Measurements from ENCODE around the gene PTPN4. TPM values are rescaled to one million over a fixed set of nuclear protein-coding genes. Genes with fewer than 3 reads are reported as not detected.

PTPN4 gene
- total and polyA plus RNA-seq, 9 donors = 3.4 to 45.7 (median 35.2) TPM

GRCh38 chr2:119772128-119772527 lies 12.4 kb downstream of the PTPN4 start:
- DNase-seq = no peak
- H3K27ac ChIP-seq = no peak overlapping the region
- no peak overlapping the region for H3K4me3 ChIP-seq
- H3K9me3 ChIP-seq = no peaks in the 10 kb centered on the region
- H3K27me3 ChIP-seq = no peaks in the 10 kb centered on the region
- intact Hi-C loops (cut with DNase I) = loop anchor here in 1 of 4 donors (10.0 kb wide), 1 partner anchor 53 kb away; no protein-coding TSS in a partner anchor
- TF ChIP-seq CTCF (IDR thresholded peaks at IDR 0.05) (no peak), EP300 (IDR thresholded peaks at IDR 0.05) (no peak), POLR2A (IDR thresholded peaks at IDR 0.05) (no peak)
- no peaks in the 10 kb centered on the region for H3K4me1 ChIP-seq (ENCODE audit: insufficient read depth)
- WGBS, 3 donors = 17 to 31% (median 23%) methylated on average over 2 of the region's 2 CpGs
- H3K36me3 ChIP-seq = no peaks in the 10 kb centered on the region

GRCh38 chr2:119772767-119773166 lies 13.0 kb downstream of the PTPN4 start:
- intact Hi-C loops (cut with DNase I) = loop anchor here in 1 of 4 donors (10.0 kb wide), 1 partner anchor 52 kb away; no protein-coding TSS in a partner anchor
- Histone ChIP-seq H3K4me3 (no peak overlapping the region), H3K27ac (no peak overlapping the region), H3K4me1 (ENCODE audit: insufficient read depth) (no peaks in the 10 kb centered on the region), H3K9me3 (no peaks in the 10 kb centered on the region), H3K27me3 (no peaks in the 10 kb centered on the region), H3K36me3 (no peaks in the 10 kb centered on the region)
- DNase-seq = no peak
- TF ChIP-seq CTCF (IDR thresholded peaks at IDR 0.05) (no peak), POLR2A (IDR thresholded peaks at IDR 0.05) (no peak), EP300 (IDR thresholded peaks at IDR 0.05) (no peak)
- 95 to 96% (median 95%) methylated on average over 4 of the region's 4 CpGs for WGBS, 3 donors

GRCh38 chr2:119774026-119774425 lies 14.3 kb downstream of the PTPN4 start:
- no peaks in the 10 kb centered on the region for H3K4me1 ChIP-seq (ENCODE audit: insufficient read depth)
- H3K27ac ChIP-seq = no peak overlapping the region
- H3K36me3 ChIP-seq = no peaks in the 10 kb centered on the region
- no peaks in the 10 kb centered on the region for H3K27me3 ChIP-seq
- intact Hi-C loops (cut with DNase I) = loop anchor here in 1 of 4 donors (10.0 kb wide), 1 partner anchor 51 kb away; no protein-coding TSS in a partner anchor
- no peak for DNase-seq
- H3K9me3 ChIP-seq = no peaks in the 10 kb centered on the region
- TF ChIP-seq EP300 (IDR thresholded peaks at IDR 0.05) (no peak), CTCF (IDR thresholded peaks at IDR 0.05) (no peak), POLR2A (IDR thresholded peaks at IDR 0.05) (no peak)
- no peak overlapping the region for H3K4me3 ChIP-seq

- no peak for TF ChIP-seq EP300 (IDR thresholded peaks at IDR 0.05)
- TF ChIP-seq POLR2A (IDR thresholded peaks at IDR 0.05) = no peak
- no peak for TF ChIP-seq CTCF (IDR thresholded peaks at IDR 0.05)
- Histone ChIP-seq H3K27me3 (no peaks in the 10 kb centered on the region), H3K36me3 (no peaks in the 10 kb centered on the region), H3K4me3 (no peak overlapping the region), H3K9me3 (no peaks in the 10 kb centered on the region), H3K27ac (no peak overlapping the region), H3K4me1 (ENCODE audit: insufficient read depth) (no peaks in the 10 kb centered on the region)
- WGBS, 3 donors = 95 to 99% (median 98%) methylated on average over 6 of the region's 6 CpGs
- intact Hi-C loops (cut with DNase I) = loop anchor here in 1 of 4 donors (10.0 kb wide), 1 partner anchor 50 kb away; no protein-coding TSS in a partner anchor
- no peak for DNase-seq
Measured at GRCh38 chr2:119775102-119775501, 15.4 kb downstream of the PTPN4 start.

All from ovary (tissue), 9 donors.